Progenitor cell of endocrine pancreas (in vitro differentiated cells): Measurements from ENCODE around the gene CBR4. TPM values are rescaled to one million over a fixed set of nuclear protein-coding genes. Genes with fewer than 3 reads are reported as not detected.

Experiments
- DNase-seq: peaks from one replicate; pipeline ENCODE4 v3.0.0; 2021; ENCODE audit warnings: low spot score; ENCODE audit not compliant: unreplicated experiment
- H3K27ac Mint-ChIP-seq: 2 replicates; pipeline ENCODE4 v1.8.0; 2021; ENCODE audit warnings: mild to moderate bottlenecking, moderate library complexity, mixed read lengths
- H3K27me3 Mint-ChIP-seq: 2 replicates; pipeline ENCODE4 v1.8.0; 2021; ENCODE audit warnings: mixed read lengths
- H3K36me3 Mint-ChIP-seq: 2 replicates; pipeline ENCODE4 v1.8.0; 2022; ENCODE audit warnings: mixed read lengths; ENCODE audit not compliant: insufficient read depth
- H3K4me1 Mint-ChIP-seq: 2 replicates; pipeline ENCODE4 v1.8.0; 2021; ENCODE audit warnings: low read depth, mixed read lengths
- H3K4me3 Mint-ChIP-seq: 2 replicates; pipeline ENCODE4 v1.8.0; 2021; ENCODE audit warnings: low read depth, mild to moderate bottlenecking, moderate library complexity, mixed read lengths
- H3K9me3 Mint-ChIP-seq: 2 replicates; pipeline ENCODE4 v1.8.0; 2021; ENCODE audit warnings: low read depth, mixed read lengths
- CTCF ChIP-seq: fragments of 200-600 bp; sonication (generic); IDR thresholded peaks from one replicate; pipeline ENCODE4 v1.5.0; 2021; ENCODE audit warnings: antibody characterized with exemption, mild to moderate bottlenecking; ENCODE audit not compliant: unreplicated experiment
- total RNA-seq: library from RNA; stranded (reverse); gene quantifications from 2 replicates; pipeline ENCODE4 v1.2.1, GENCODE V29; 2021

The CBR4 gene
- total RNA-seq, 1 donor from 2014 or later: 43.3 TPM

- Mint-ChIP-seq H3K27me3 (peaks cover 3% of the 10 kb centered on the region), H3K27ac (no peak overlapping the region), H3K4me1 (peaks cover 22% of the 10 kb centered on the region), H3K9me3 (no peaks in the 10 kb centered on the region), H3K36me3 (no peaks in the 10 kb centered on the region), H3K4me3 (no peak overlapping the region)
- DNase-seq: no peak
- TF ChIP-seq CTCF: no peak
Observed at GRCh38 chr4:169013396-169013795, 3.3 kb upstream of the CBR4 start.

GRCh38 chr4:169012049-169012448 is 2.0 kb upstream of the CBR4 start:
- DNase-seq: no peak
- no peaks in the 10 kb centered on the region for H3K36me3 Mint-ChIP-seq
- TF ChIP-seq CTCF: no peak
- no peaks in the 10 kb centered on the region for H3K9me3 Mint-ChIP-seq
- peaks cover 28% of the 10 kb centered on the region for H3K4me1 Mint-ChIP-seq
- H3K27me3 Mint-ChIP-seq: peaks cover 3% of the 10 kb centered on the region
- H3K27ac Mint-ChIP-seq: no peak overlapping the region
- no peak overlapping the region for H3K4me3 Mint-ChIP-seq

- peak; percentile 17 for DNase-seq
- peak overlapping the region; percentile 96 for H3K27ac Mint-ChIP-seq
- peak overlapping the region; percentile 87 for H3K4me3 Mint-ChIP-seq
Observed at GRCh38 chr4:169009286-169010124, 550 bp downstream of the CBR4 start.

DNA sequence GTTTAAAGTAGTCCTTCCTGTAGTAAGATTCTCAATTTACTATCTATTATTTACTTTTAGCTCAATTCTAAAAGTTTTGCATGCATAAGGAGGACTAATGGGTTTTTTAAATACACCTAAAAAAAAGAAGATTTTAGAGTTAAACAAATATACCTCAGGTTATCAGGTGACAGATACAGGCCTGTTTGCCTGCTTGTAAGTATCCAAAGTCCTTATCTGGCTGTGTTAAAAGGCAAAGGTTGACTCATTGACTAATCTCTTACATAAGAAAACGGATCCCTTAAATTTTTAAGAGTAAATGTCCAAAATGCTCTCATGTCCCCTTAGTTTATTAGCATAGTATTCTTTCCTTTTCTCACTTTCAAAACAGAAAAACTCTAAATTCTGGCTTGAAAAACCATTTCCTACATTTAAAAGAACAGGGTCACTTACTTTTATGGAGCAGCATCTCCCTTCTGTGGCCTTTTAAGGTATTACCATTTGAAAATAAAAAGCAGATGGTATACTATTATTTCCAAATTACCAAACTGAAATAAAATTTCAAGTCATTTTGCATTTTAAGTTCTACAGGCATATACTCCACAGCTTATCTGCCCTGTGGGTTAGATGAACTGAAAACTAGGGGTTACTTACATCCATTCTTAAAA is 4.5 kb downstream of the CBR4 start:
- Mint-ChIP-seq H3K27ac (no peak overlapping the region), H3K27me3 (no peaks in the 10 kb centered on the region), H3K9me3 (no peaks in the 10 kb centered on the region), H3K36me3 (peaks cover 26% of the 10 kb centered on the region), H3K4me1 (peaks cover 35% of the 10 kb centered on the region), H3K4me3 (no peak overlapping the region)
- no peak for DNase-seq
- peak; percentile 38 for TF ChIP-seq CTCF

More at GRCh38 chr4:169009286-169010124, 550 bp downstream of the CBR4 start:
- Mint-ChIP-seq H3K27me3 (peaks cover 3% of the 10 kb centered on the region), H3K36me3 (peaks cover 2% of the 10 kb centered on the region), H3K9me3 (no peaks in the 10 kb centered on the region), H3K4me1 (peaks cover 33% of the 10 kb centered on the region)
- peak; percentile 52 for TF ChIP-seq CTCF

DNA sequence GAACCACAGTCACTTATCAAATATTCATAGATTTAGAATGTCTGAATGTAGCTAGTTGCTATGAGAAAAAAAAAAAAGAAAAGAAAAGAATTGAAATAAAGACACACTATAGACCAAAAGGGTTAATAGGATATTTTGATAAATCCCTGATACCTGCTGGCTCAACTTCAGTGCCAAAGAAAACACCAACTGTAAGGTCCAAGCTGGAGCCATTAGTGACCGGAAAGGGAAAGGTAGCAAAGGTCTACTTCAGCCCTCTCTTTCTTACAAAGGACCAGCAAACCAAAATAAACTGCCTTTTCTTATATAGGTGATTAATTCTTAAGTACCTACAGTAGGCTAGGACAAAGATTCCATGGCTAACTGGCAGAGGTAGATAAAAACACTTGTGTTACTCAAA is 9.7 kb downstream of the CBR4 start:
- Mint-ChIP-seq H3K9me3 (no peaks in the 10 kb centered on the region), H3K4me3 (no peak overlapping the region), H3K36me3 (peaks cover 37% of the 10 kb centered on the region), H3K4me1 (peaks cover 15% of the 10 kb centered on the region), H3K27me3 (no peaks in the 10 kb centered on the region), H3K27ac (no peak overlapping the region)
- no peak for TF ChIP-seq CTCF
- no peak for DNase-seq
